ENCODE measurements around the gene RRP1B. TPM values are rescaled to one million over a fixed set of nuclear protein-coding genes. Genes with fewer than 3 reads are reported as not detected.

The RRP1B gene
- total RNA-seq, 1 donor from 2014 or later: 34.0 TPM

- TF ChIP-seq CTCF (IDR thresholded peaks at IDR 0.05; ENCODE audit: insufficient read depth, low read depth, low read length): no peak
- TF ChIP-seq EZH2 (IDR thresholded peaks at IDR 0.05; ENCODE audit: insufficient read depth, low read length): no peak
- Histone ChIP-seq H3K36me3 (ENCODE audit: insufficient read depth, low read length) (peaks cover 6% of the 10 kb centered on the region), H3K79me2 (ENCODE audit: insufficient read depth, low read length) (peaks cover 75% of the 10 kb centered on the region), H4K20me1 (ENCODE audit: insufficient read depth, low read length) (peaks cover 37% of the 10 kb centered on the region), H3K9ac (ENCODE audit: low read length) (no peak overlapping the region), H2AFZ (ENCODE audit: low read depth, low read length) (no peak overlapping the region), H3K4me3 (ENCODE audit: insufficient read depth, low read depth, low read length) (no peak overlapping the region), H3K4me1 (ENCODE audit: insufficient read depth, low read length) (peaks cover 7% of the 10 kb centered on the region), H3K4me2 (ENCODE audit: low read length) (no peak overlapping the region), H3K27me3 (ENCODE audit: insufficient read depth, low read length) (no peaks in the 10 kb centered on the region), H3K9me3 (ENCODE audit: insufficient read depth, low read depth, low read length) (no peaks in the 10 kb centered on the region), H3K27ac (ENCODE audit: low read depth, low read length) (no peak overlapping the region)
- H3K4me1 Mint-ChIP-seq (ENCODE audit: low read depth, unreplicated experiment): peaks cover 14% of the 10 kb centered on the region
- H3K36me3 Mint-ChIP-seq (ENCODE audit: low read depth, unreplicated experiment): peaks cover 14% of the 10 kb centered on the region
- no peak overlapping the region for H3K4me3 Mint-ChIP-seq (ENCODE audit: unreplicated experiment)
- DNase-seq (ENCODE audit: low read depth) (no peak), FAIRE-seq (no peak)
- no peak overlapping the region for H3K27ac Mint-ChIP-seq (ENCODE audit: unreplicated experiment)
- H3K9me3 Mint-ChIP-seq (ENCODE audit: unreplicated experiment): no peaks in the 10 kb centered on the region
- H3K27me3 Mint-ChIP-seq (ENCODE audit: low read depth, unreplicated experiment): no peaks in the 10 kb centered on the region
Observed at GRCh38 chr21:43662286-43662685, 2.9 kb downstream of the RRP1B start.

GRCh38 chr21:43663033-43663432 lies 3.7 kb downstream of the RRP1B start:
- no peak overlapping the region for H3K27ac Mint-ChIP-seq (ENCODE audit: unreplicated experiment)
- Histone ChIP-seq H3K27ac (ENCODE audit: low read depth, low read length) (no peak overlapping the region), H3K9me3 (ENCODE audit: insufficient read depth, low read depth, low read length) (no peaks in the 10 kb centered on the region), H3K79me2 (ENCODE audit: insufficient read depth, low read length) (peaks cover 80% of the 10 kb centered on the region), H3K4me2 (ENCODE audit: low read length) (no peak overlapping the region), H4K20me1 (ENCODE audit: insufficient read depth, low read length) (peaks cover 43% of the 10 kb centered on the region), H3K36me3 (ENCODE audit: insufficient read depth, low read length) (peaks cover 6% of the 10 kb centered on the region), H3K27me3 (ENCODE audit: insufficient read depth, low read length) (no peaks in the 10 kb centered on the region), H3K4me1 (ENCODE audit: insufficient read depth, low read length) (peaks cover 7% of the 10 kb centered on the region), H2AFZ (ENCODE audit: low read depth, low read length) (no peak overlapping the region), H3K9ac (ENCODE audit: low read length) (no peak overlapping the region), H3K4me3 (ENCODE audit: insufficient read depth, low read depth, low read length) (no peak overlapping the region)
- H3K4me1 Mint-ChIP-seq (ENCODE audit: low read depth, unreplicated experiment): peaks cover 14% of the 10 kb centered on the region
- no peak for TF ChIP-seq CTCF (IDR thresholded peaks at IDR 0.05; ENCODE audit: insufficient read depth, low read depth, low read length)
- no peak for TF ChIP-seq EZH2 (IDR thresholded peaks at IDR 0.05; ENCODE audit: insufficient read depth, low read length)
- no peaks in the 10 kb centered on the region for H3K27me3 Mint-ChIP-seq (ENCODE audit: low read depth, unreplicated experiment)
- H3K9me3 Mint-ChIP-seq (ENCODE audit: unreplicated experiment): no peaks in the 10 kb centered on the region
- H3K36me3 Mint-ChIP-seq (ENCODE audit: low read depth, unreplicated experiment): peaks cover 14% of the 10 kb centered on the region
- FAIRE-seq (no peak), DNase-seq (ENCODE audit: low read depth) (no peak)
- H3K4me3 Mint-ChIP-seq (ENCODE audit: unreplicated experiment): no peak overlapping the region

- Mint-ChIP-seq H3K36me3 (ENCODE audit: low read depth, unreplicated experiment) (peaks cover 16% of the 10 kb centered on the region), H3K4me1 (ENCODE audit: low read depth, unreplicated experiment) (peaks cover 14% of the 10 kb centered on the region), H3K4me3 (ENCODE audit: unreplicated experiment) (no peak overlapping the region), H3K27ac (ENCODE audit: unreplicated experiment) (no peak overlapping the region), H3K9me3 (ENCODE audit: unreplicated experiment) (no peaks in the 10 kb centered on the region), H3K27me3 (ENCODE audit: low read depth, unreplicated experiment) (no peaks in the 10 kb centered on the region)
- no peak overlapping the region for H3K27ac ChIP-seq (ENCODE audit: low read depth, low read length)
- H3K79me2 ChIP-seq (ENCODE audit: insufficient read depth, low read length): peaks cover 93% of the 10 kb centered on the region
- H3K27me3 ChIP-seq (ENCODE audit: insufficient read depth, low read length): no peaks in the 10 kb centered on the region
- DNase-seq (ENCODE audit: low read depth) (no peak), FAIRE-seq (no peak)
- H3K4me1 ChIP-seq (ENCODE audit: insufficient read depth, low read length): peaks cover 7% of the 10 kb centered on the region
- no peak overlapping the region for H3K4me2 ChIP-seq (ENCODE audit: low read length)
- H4K20me1 ChIP-seq (ENCODE audit: insufficient read depth, low read length): peaks cover 55% of the 10 kb centered on the region
- H3K4me3 ChIP-seq (ENCODE audit: insufficient read depth, low read depth, low read length): no peak overlapping the region
- H2AFZ ChIP-seq (ENCODE audit: low read depth, low read length): no peak overlapping the region
- no peak overlapping the region for H3K9ac ChIP-seq (ENCODE audit: low read length)
- no peak for TF ChIP-seq CTCF (IDR thresholded peaks at IDR 0.05; ENCODE audit: insufficient read depth, low read depth, low read length)
- TF ChIP-seq EZH2 (IDR thresholded peaks at IDR 0.05; ENCODE audit: insufficient read depth, low read length): no peak
- H3K36me3 ChIP-seq (ENCODE audit: insufficient read depth, low read length): peaks cover 6% of the 10 kb centered on the region
- no peaks in the 10 kb centered on the region for H3K9me3 ChIP-seq (ENCODE audit: insufficient read depth, low read depth, low read length)
Observed at GRCh38 chr21:43664358-43664757, 5.0 kb downstream of the RRP1B start.
